HG02759 (cell line): Measurements from ENCODE around the gene SMTNL1.

ENCODE experiments used
- ATAC-seq: cut with Tn5 transposase; IDR thresholded peaks from one replicate; pipeline ENCODE4 v1.9.1; 2021; ENCODE audit warnings: mild to moderate bottlenecking, moderate library complexity; ENCODE audit not compliant: unreplicated experiment

The SMTNL1 gene

GRCh38 chr11:57543593-57543992 lies 6.2 kb downstream of the SMTNL1 start:
- ATAC-seq = no peak

GRCh38 chr11:57544566-57544965 lies 7.2 kb downstream of the SMTNL1 start:
- no peak for ATAC-seq

- ATAC-seq = no peak
These were observed 8.5 kb downstream of the SMTNL1 start for GRCh38 chr11:57545883-57546282.

- ATAC-seq = no peak
These were observed 9.1 kb downstream of the SMTNL1 start for GRCh38 chr11:57546451-57546850.

GRCh38 chr11:57546869-57547475 lies 9.6 kb downstream of the SMTNL1 start:
- ATAC-seq = peak; percentile 75

GRCh38 chr11:57547854-57548377 lies 10.5 kb downstream of the SMTNL1 start:
- peak; percentile 83 for ATAC-seq

- ATAC-seq = no peak
These were observed 12.6 kb downstream of the SMTNL1 start for GRCh38 chr11:57549983-57550382.

GRCh38 chr11:57551941-57552340 lies 14.5 kb downstream of the SMTNL1 start:
- no peak for ATAC-seq

- no peak for ATAC-seq
These were observed 15.1 kb downstream of the SMTNL1 start for GRCh38 chr11:57552479-57552878.

- no peak for ATAC-seq
These were observed 18.0 kb downstream of the SMTNL1 start for GRCh38 chr11:57555393-57555792.

- ATAC-seq = no peak
These were observed 18.6 kb downstream of the SMTNL1 start for GRCh38 chr11:57556041-57556440.

- ATAC-seq = no peak
These were observed 22.8 kb downstream of the SMTNL1 start for GRCh38 chr11:57560146-57560545.

- ATAC-seq = no peak
These were observed 25.2 kb downstream of the SMTNL1 start for GRCh38 chr11:57562596-57562995.

GRCh38 chr11:57566005-57566904 lies 28.9 kb downstream of the SMTNL1 start:
- ATAC-seq = peak; percentile 60

GRCh38 chr11:57566905-57567514 lies 29.6 kb downstream of the SMTNL1 start:
- no peak for ATAC-seq

GRCh38 chr11:57567515-57568329 lies 30.3 kb downstream of the SMTNL1 start, which contains the start of gene UBE2L6:
UBE2L6 (minus strand) TSS chr11:57567672; CDS start chr11:57567611, 61 bp downstream.
- ATAC-seq = peak; percentile 75

GRCh38 chr11:57568330-57568766 lies 31.0 kb downstream of the SMTNL1 start:
- peak; percentile 7 for ATAC-seq

GRCh38 chr11:57571606-57572005 lies 34.2 kb downstream of the SMTNL1 start:
- ATAC-seq = no peak

- ATAC-seq = no peak
These were observed 36.7 kb downstream of the SMTNL1 start for GRCh38 chr11:57574061-57574460.

- ATAC-seq = no peak
These were observed 46.9 kb downstream of the SMTNL1 start for GRCh38 chr11:57584341-57584740.

- ATAC-seq = peak; percentile 72
These were observed 47.9 kb downstream of the SMTNL1 start for GRCh38 chr11:57585301-57585700.
